BLaER1 treated with 17β-estradiol and CSF1 and Interleukin-3, amounts not matched to agents 10 nM and 100 nM (cell line): ENCODE data around the gene IFNA4.
"Not testable (repeated sequence)": the region's sequence is repeated elsewhere in the genome, so short reads cannot be mapped to it uniquely, and the experiment has no call there.

ENCODE experiments used
- H3K27ac ChIP-seq, 11 experiments: shearing (Covaris generic); formaldehyde crosslinking; 2 replicates each; pipeline ENCODE4 v1.8.1; 2022
- H3K27me3 ChIP-seq, 11 experiments: shearing (Covaris generic); formaldehyde crosslinking; 2 replicates each; pipeline ENCODE4 v1.8.1; 2022
- H3K36me3 ChIP-seq, 11 experiments: shearing (Covaris generic); formaldehyde crosslinking; 2 replicates each; pipeline ENCODE4 v1.8.1; 2022
- H3K4me1 ChIP-seq, 10 experiments: shearing (Covaris generic); formaldehyde crosslinking; 2 replicates each; pipeline ENCODE4 v1.8.1; 2022
- H3K4me2 ChIP-seq, 11 experiments: shearing (Covaris generic); formaldehyde crosslinking; 2 replicates each; pipeline ENCODE4 v1.8.1; 2022
- H3K4me3 ChIP-seq, 10 experiments: shearing (Covaris generic); formaldehyde crosslinking; 2 replicates each; pipeline ENCODE4 v1.8.1; 2022
- H3K9ac ChIP-seq, 11 experiments: shearing (Covaris generic); formaldehyde crosslinking; 2 replicates each; pipeline ENCODE4 v1.8.1; 2022
- H3K9me3 ChIP-seq, 11 experiments: shearing (Covaris generic); formaldehyde crosslinking; replicated peaks in 1 of 11; 2 replicates each; pipeline ENCODE4 v1.8.1; 2022
- H4K20me1 ChIP-seq, 11 experiments: shearing (Covaris generic); formaldehyde crosslinking; 2 replicates each; pipeline ENCODE4 v1.8.1; 2022
- Cebpa-rat ChIP-seq, 11 experiments: shearing (Covaris generic); IDR thresholded peaks; 2 replicates each; pipeline ENCODE4 v1.8.1; 2022

IFNA4 gene

DNA sequence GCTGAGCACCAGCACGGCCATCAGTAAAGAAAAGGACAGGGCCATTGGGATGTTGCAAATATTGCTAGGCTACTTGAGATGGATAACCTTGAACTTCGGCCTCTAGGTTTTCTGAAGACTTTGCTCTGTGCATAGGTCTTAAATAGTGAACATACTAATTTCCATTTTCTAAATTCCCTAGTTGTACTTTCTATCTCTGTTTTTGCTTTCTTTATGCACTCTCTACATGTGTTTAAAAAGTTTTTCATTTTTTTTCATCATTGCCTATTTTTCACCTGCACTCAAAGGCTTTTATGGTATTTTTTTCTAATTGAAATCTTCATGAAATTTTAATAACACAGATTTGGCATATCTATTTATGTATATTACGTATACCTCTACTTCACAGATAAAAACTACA is at the start of gene IFNA4:
IFNA4 (minus strand) TSS at position 101 of the 400 bp plus-strand sequence; CDS start at position 45, 56 bp downstream.
- not testable (repeated sequence) for H3K4me2 ChIP-seq, H3K36me3 ChIP-seq, H4K20me1 ChIP-seq, H3K4me3 ChIP-seq, H3K27ac ChIP-seq, H3K9ac ChIP-seq, H3K27me3 ChIP-seq, H3K4me1 ChIP-seq, H3K9me3 ChIP-seq

DNA sequence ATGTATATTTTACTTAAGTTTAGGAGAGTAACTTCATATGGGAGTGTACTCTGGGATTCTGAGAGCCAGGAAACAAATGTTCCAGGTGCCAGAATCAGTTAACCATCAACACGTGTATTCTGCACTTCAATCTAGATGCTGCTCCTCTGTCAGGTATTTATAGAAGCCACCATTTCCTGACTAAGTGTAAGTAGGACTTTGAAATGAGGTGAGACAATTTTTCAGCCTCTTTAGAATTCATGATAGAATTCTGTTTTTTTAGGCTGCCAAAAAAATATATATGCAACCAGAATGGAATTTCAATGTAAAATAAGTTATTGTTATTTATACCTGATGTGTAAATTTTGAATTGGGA is 49.0 kb upstream of the IFNA4 start:
- peaks cover 0 to 13% (median 0%) of the 10 kb centered on the region in 11 experiments; a peak in 2 of 22 replicates for H3K27me3 ChIP-seq
- H3K4me3 ChIP-seq, H3K9me3 ChIP-seq, H4K20me1 ChIP-seq, H3K36me3 ChIP-seq, H3K9ac ChIP-seq, H3K27ac ChIP-seq: not testable (repeated sequence)
- peak overlapping the region in 10 of 11 experiments; percentile 31 to 77 (median 54); a peak in 17 of 22 replicates for H3K4me2 ChIP-seq
- peaks cover 0 to 15% (median 9%) of the 10 kb centered on the region in 10 experiments; a peak in 12 of 20 replicates for H3K4me1 ChIP-seq

DNA sequence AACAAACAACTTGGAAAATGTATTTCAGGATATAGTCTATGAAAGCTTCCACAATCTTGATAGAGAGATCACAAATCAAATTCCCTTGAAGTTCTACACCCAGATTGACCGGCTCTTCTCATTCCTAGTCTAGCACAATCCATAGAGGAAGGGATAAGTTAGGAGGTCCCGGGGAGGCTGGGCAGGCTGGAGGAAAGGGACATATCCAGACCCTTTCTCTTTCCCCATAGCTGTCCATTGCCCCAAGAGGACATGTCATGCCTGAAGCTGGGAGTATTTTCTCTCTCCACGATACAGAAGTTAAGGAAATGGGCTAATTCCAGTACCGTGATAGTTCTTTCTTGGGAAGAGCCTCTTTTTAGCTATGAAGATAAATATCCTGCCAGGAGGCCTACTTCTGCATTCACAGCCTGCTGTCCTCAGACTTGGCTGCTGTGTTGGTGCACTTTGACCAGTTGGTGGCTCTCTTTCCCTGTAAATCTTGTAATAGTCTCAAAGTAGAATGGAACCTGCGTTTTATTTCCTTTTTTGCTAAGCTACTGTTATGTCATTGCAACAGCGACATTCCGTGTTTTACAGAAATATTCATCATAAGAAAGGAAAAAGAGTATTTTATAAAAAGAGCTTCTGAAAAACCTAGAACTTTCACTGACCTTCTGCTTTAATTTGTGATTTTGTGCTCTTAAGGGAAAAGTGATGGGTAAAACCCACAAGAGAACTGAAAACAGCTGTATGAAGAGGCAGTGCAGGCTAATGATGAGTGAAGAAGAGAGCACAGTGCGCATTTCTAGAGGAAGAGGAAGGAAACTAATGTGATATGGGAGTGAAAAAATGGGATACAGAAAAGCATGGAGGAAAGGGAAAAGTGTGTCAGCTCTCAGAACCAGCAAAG is 48.3 kb upstream of the IFNA4 start:
- not testable (repeated sequence) for H3K9ac ChIP-seq, H3K36me3 ChIP-seq, H3K27ac ChIP-seq, H4K20me1 ChIP-seq, H3K9me3 ChIP-seq, H3K27me3 ChIP-seq, H3K4me3 ChIP-seq
- peaks cover 0 to 15% (median 9%) of the 10 kb centered on the region in 10 experiments; a peak in 12 of 20 replicates for H3K4me1 ChIP-seq
- peak overlapping the region; percentile 31 to 77 (median 51); a peak in 17 of 22 replicates for H3K4me2 ChIP-seq

DNA sequence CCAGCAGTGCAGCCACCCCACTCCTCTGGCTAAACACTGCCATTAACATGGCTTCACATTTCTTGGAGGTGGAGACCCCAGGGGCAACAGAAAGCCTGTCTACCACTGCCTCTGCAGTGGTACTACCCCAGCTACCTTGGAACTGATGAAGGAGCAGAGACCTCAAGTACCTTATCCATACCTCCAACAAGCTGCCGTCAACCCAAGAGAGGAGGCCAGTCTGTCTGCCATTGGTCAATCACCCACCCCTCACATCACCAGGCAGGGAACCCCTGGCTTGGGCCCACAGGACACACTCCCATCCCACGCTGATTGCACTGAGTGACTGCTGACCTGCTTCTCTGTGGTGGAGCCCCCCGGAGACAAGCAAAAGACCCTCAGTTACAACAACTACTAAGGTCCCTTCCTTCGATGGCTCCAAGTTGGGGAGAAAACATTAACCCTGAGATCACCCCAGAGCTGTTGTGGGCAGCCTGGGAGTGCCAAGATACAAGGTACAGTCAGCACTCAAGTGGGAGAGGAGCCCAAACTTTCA is 46.8 kb upstream of the IFNA4 start:
- H4K20me1 ChIP-seq, result no peaks in the 10 kb centered on the region
- no peak for TF ChIP-seq Cebpa-rat (IDR thresholded peaks at IDR 0.05)
- H3K9ac ChIP-seq, result no peak overlapping the region
- H3K36me3 ChIP-seq, result no peaks in the 10 kb centered on the region
- H3K27me3 ChIP-seq, result peaks cover 0 to 2% (median 0%) of the 10 kb centered on the region in 11 experiments; a peak in 1 of 22 replicates
- no peak overlapping the region for H3K4me3 ChIP-seq
- H3K27ac ChIP-seq, result no peak overlapping the region
- H3K4me1 ChIP-seq, result peaks cover 0 to 15% (median 8%) of the 10 kb centered on the region in 10 experiments; a peak in 11 of 20 replicates
- H3K9me3 ChIP-seq, result no peaks in the 10 kb centered on the region
- H3K4me2 ChIP-seq, result no peak overlapping the region

DNA sequence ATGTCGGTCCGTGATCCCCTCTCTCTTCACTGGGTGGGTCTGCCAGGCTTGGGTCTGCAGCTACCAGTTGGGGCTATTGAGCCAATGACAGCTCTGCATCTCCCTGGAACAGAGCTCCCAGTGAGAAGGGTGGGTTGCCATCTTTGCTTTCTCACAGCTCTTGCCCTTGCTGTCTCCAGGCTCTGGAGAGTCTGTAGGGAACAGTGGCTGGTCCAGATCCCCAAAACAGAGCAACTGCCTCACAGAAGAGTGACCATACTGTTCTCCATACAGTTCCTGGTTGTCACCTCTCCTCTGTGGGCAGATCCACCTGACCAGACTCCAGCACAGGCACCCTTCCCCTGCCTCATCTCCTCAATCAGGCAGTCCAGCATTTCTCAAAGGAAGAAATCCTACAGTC is 45.9 kb upstream of the IFNA4 start:
- Histone ChIP-seq H3K9ac (no peak overlapping the region), H4K20me1 (no peaks in the 10 kb centered on the region), H3K27me3 (no peaks in the 10 kb centered on the region), H3K4me2 (no peak overlapping the region), H3K27ac (no peak overlapping the region), H3K4me1 (peaks cover 0 to 15% (median 8%) of the 10 kb centered on the region in 10 experiments; a peak in 11 of 20 replicates), H3K4me3 (no peak overlapping the region), H3K36me3 (no peaks in the 10 kb centered on the region), H3K9me3 (no peaks in the 10 kb centered on the region)
- TF ChIP-seq Cebpa-rat (IDR thresholded peaks at IDR 0.05), result no peak

DNA sequence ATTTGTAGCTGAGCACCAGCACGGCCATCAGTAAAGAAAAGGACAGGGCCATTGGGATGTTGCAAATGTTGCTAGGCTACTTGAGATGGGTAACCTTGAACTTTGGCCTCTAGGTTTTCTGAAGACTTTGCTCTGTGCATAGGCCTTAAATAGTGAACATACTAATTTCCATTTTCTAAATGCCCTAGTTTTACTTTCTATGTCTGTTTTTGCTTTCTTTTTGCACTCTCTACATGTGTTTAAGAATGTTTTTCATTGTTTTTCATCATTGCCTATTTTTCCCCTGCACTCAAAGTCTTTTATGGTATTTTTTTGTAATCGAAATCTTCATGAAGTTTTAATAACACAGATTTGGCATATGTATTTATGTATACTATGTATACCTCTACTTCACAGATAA is 40.7 kb upstream of the IFNA4 start, which contains the start of gene IFNA17:
IFNA17 (minus strand) TSS at position 101 of the 400 bp plus-strand sequence; CDS start at position 52, 49 bp downstream.
- Histone ChIP-seq H3K9me3 (no peaks in the 10 kb centered on the region), H3K4me2 (no peak within 1 kb of the TSS), H3K36me3 (no peaks in the 10 kb centered on the region)

DNA sequence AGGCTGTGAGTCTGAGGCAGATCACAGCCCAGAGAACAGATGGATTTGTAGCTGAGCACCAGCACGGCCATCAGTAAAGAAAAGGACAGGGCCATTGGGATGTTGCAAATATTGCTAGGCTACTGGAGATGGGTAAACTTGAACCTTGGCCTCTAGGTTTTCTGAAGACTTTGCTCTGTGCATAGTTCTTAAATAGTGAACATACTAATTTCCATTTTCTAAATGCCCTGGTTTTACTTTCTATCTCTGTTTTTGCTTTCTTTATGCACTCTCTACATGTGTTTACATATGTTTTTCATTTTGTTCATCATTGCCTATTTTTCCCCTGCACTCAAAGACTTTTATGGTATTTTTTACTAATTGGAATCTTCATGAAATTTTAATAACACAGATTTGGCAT is 29.8 kb upstream of the IFNA4 start, which contains the start of gene IFNA16:
IFNA16 (minus strand) TSS at position 101 of the 400 bp plus-strand sequence; CDS start at position 95, 6 bp downstream.
- H3K4me1 ChIP-seq, result peaks cover 0 to 11% (median 0%) of the 10 kb centered on the region in 10 experiments; a peak in 1 of 20 replicates
- not testable (repeated sequence) for H4K20me1 ChIP-seq

More for the DNA sequence above, 40.7 kb upstream of the IFNA4 start, which contains the start of gene IFNA17:
- Histone ChIP-seq H3K27me3 (no peaks in the 10 kb centered on the region), H3K9ac (no peak within 1 kb of the TSS), H4K20me1 (no peaks in the 10 kb centered on the region), H3K4me3 (no peak within 1 kb of the TSS), H3K27ac (no peak within 1 kb of the TSS), H3K4me1 (no peaks in the 10 kb centered on the region)
- TF ChIP-seq Cebpa-rat (IDR thresholded peaks at IDR 0.05), result no peak

DNA sequence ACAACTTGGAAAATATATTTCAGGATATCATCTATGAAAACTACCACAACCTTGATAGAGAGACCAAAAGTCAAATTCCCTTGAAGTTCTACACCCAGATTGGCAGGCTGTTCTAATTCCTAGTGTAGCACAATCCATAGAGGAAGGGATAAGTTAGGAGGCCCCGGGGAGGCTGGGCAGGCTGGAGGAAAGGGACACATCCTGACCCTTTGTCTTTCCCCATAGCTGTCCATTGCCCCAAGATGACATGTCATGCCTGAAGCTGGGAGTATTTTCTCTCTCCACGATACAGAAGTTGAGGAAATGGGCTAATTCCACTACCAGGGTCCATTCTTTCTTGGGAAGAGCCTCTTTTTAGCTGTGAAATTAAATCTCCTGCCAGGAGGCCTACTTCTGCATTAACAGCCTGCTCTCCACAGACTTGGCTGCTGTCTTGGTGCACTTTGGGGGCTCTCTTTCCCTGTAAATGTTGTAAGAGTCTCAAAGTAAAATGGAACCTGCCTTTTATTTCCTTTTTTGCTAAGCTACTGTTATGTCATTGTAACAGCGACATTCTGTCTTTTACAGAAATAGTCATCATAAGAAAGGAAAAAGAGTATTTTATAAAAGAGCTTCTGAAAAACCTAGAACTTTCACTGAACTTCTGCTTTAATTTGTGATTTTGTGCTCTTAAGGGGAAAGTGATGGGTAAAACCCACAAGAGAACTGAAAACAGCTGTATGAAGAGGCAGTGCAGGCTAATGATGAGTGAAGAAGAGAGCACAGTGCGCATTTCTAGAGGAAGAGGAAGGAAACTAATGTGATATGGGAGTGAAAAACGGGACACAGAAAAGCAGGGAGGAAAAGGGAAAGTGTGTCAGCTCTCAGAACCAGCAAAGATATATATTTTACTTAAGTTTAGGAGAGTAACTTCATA is 26.3 kb upstream of the IFNA4 start:
- Histone ChIP-seq H3K4me1 (peaks cover 0 to 11% (median 0%) of the 10 kb centered on the region in 10 experiments; a peak in 1 of 20 replicates), H3K4me2 (peak overlapping the region in 2 of 11 experiments; percentile 17 to 53; a peak in 3 of 22 replicates)
- not testable (repeated sequence) for H4K20me1 ChIP-seq, H3K4me3 ChIP-seq, H3K27ac ChIP-seq, H3K27me3 ChIP-seq, H3K36me3 ChIP-seq, H3K9me3 ChIP-seq, H3K9ac ChIP-seq

More for the DNA sequence above, 29.8 kb upstream of the IFNA4 start, which contains the start of gene IFNA16:
- H3K9ac ChIP-seq, H3K36me3 ChIP-seq, H3K9me3 ChIP-seq, H3K4me2 ChIP-seq, H3K27ac ChIP-seq, H3K4me3 ChIP-seq, H3K27me3 ChIP-seq: not testable (repeated sequence)

DNA sequence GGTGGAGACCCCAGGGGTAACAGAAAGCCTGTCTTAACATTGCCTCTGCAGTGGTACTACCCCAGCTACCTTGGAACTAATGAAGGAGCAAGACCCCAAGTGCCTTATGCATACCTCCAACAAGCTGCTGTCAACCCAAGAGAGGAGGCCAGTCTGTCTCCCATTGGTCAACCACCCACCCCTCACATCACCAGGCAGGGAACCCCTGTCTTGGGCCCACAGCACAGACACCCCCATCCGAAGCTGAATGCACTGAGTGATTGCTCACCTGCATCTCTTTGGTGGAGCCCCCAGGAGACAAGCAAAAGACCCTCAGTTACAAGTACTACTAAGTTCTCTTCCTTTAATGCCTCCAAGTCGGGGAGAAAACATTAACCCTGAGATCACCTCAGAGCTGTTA is 24.8 kb upstream of the IFNA4 start:
- H3K27ac ChIP-seq, H3K4me2 ChIP-seq, H3K9ac ChIP-seq, H3K4me3 ChIP-seq, H3K9me3 ChIP-seq, H3K36me3 ChIP-seq, H3K27me3 ChIP-seq, H4K20me1 ChIP-seq: not testable (repeated sequence)
- H3K4me1 ChIP-seq, result peaks cover 0 to 11% (median 0%) of the 10 kb centered on the region in 10 experiments; a peak in 1 of 20 replicates

DNA sequence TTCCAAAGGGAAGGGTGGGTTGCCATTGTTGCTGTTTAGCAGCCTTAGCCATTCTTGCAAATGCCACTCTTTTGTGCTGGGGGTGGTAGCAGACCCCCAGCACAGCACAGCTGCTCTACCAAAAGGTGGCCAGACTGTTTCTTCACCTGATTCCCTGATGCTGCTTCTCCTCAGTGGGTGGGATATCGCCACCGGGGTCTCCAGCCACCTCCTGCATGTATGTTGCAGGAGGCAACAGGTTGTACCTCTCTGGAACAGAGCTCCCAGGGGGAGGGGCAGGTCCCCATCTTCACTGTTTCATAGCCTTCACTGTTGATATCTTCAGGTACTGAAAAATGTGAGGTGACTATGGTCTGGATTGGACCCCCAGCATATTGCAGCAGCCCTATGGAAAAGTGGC is 23.4 kb upstream of the IFNA4 start:
- H3K9ac ChIP-seq, H3K27ac ChIP-seq, H3K4me2 ChIP-seq, H3K36me3 ChIP-seq, H3K27me3 ChIP-seq, H3K4me3 ChIP-seq, H3K9me3 ChIP-seq, H4K20me1 ChIP-seq: not testable (repeated sequence)
- peaks cover 0 to 11% (median 0%) of the 10 kb centered on the region in 10 experiments; a peak in 1 of 20 replicates for H3K4me1 ChIP-seq
